Upper lobe of left lung (tissue), 6 donors: ENCODE results near the gene LETMD1. TPM values are rescaled to one million over a fixed set of nuclear protein-coding genes. Genes with fewer than 3 reads are reported as not detected.
"Not testable (repeated sequence)": the region's sequence is repeated elsewhere in the genome, so short reads cannot be mapped to it uniquely, and the experiment has no call there.

Source experiments
- ATAC-seq, 2 donors: fragments of 200-7000 bp; cut with Tn5 transposase; one replicate each; pipeline ENCODE4 v1.9.1; 2022; ENCODE audit warnings: mild to moderate bottlenecking in 2 of 2, moderate library complexity in 2 of 2; ENCODE audit not compliant: low FRiP score in 2 of 2
- DNase-seq, 2 donors: peaks; one replicate each; pipeline ENCODE4 v3.0.0-alpha.2; 2019 to 2020
- H3K27ac ChIP-seq, 4 donors: fragments of 200-600 bp; sonication (generic); one replicate each; pipeline ENCODE4 v1.5.1; 2016 to 2019
- H3K27me3 ChIP-seq, 4 donors: fragments of 200-600 bp; sonication (generic); one replicate each; pipeline ENCODE4 v1.5.1; 2017 to 2019
- H3K36me3 ChIP-seq, 4 donors: fragments of 200-600 bp; sonication (generic); one replicate each; pipeline ENCODE4 v1.5.1; 2016 to 2019
- H3K4me1 ChIP-seq, 4 donors: fragments of 200-600 bp; sonication (generic); one replicate each; pipeline ENCODE4 v1.5.1; 2018 to 2019
- H3K4me3 ChIP-seq, 4 donors: fragments of 200-600 bp; sonication (generic); one replicate each; pipeline ENCODE4 v1.5.1; 2017 to 2019; ENCODE audit warnings: mild to moderate bottlenecking in 2 of 4, moderate library complexity in 1 of 4
- H3K9me3 ChIP-seq, 4 donors: fragments of 200-600 bp; sonication (generic); one replicate each; pipeline ENCODE4 v1.5.1; 2018 to 2019
- CTCF ChIP-seq, 6 experiments: fragments of 450-650 bp in 4 of 6; fragments of 200-600 bp in 2 of 6; sonication (generic) in 2 of 6; IDR thresholded peaks; one replicate each; pipeline ENCODE4 v1.5.1; 2016 to 2019; ENCODE audit warnings: antibody characterized with exemption in 6 of 6
- EP300 ChIP-seq, 4 donors: sonication (generic); formaldehyde crosslinking; IDR thresholded peaks; one replicate each; pipeline ENCODE4 v1.5.1; 2017; ENCODE audit warnings: antibody characterized with exemption in 4 of 4, control low read depth in 2 of 4
- POLR2A ChIP-seq, 4 donors: fragments of 450-650 bp; IDR thresholded peaks; one replicate each; pipeline ENCODE4 v1.5.1; 2016 to 2017; ENCODE audit warnings: antibody characterized with exemption in 4 of 4, mild to moderate bottlenecking in 2 of 4
- POLR2AphosphoS5 ChIP-seq, 2 donors: sonication (generic); formaldehyde crosslinking; IDR thresholded peaks; one replicate each; pipeline ENCODE4 v1.5.1; 2017; ENCODE audit warnings: antibody characterized with exemption in 2 of 2
- WGBS, 2 donors: methylation state at CpG; one replicate each; pipeline ENCODE4 v1.1.5; 2017 to 2018; 5-methylcytosine and 5-hydroxymethylcytosine counted together
- total RNA-seq, 6 donors: library from RNA; depleted of rRNA in 4 of 6; stranded (reverse); fragments of >200 nt in 4 of 6; gene quantifications; one replicate each; pipeline versions ENCODE4 v1.1.0 to v1.2.1, GENCODE V29; 2016 to 2021
- donor health status: DM: no; HTN: no; CAD: no; lungs with moderate emphysema.
- donor health status: DM: no; HTN: yes; CAD: no; lungs with severe emphysema.

LETMD1 gene
- total RNA-seq, 6 donors from 2014 or later: 36.3 to 98.9 (median 58.1) TPM

- TF ChIP-seq CTCF (IDR thresholded peaks at IDR 0.05) (no peak), EP300 (IDR thresholded peaks at IDR 0.05) (no peak), POLR2A (IDR thresholded peaks at IDR 0.05) (no peak), POLR2AphosphoS5 (IDR thresholded peaks at IDR 0.05) (no peak)
- ATAC-seq (no peak), DNase-seq (no peak)
- Histone ChIP-seq H3K36me3 (peaks cover 8 to 37% (median 24%) of the 10 kb centered on the region in 4 donors), H3K4me3 (no peak overlapping the region), H3K4me1 (peaks cover 1 to 31% (median 11%) of the 10 kb centered on the region in 4 donors), H3K9me3 (no peaks in the 10 kb centered on the region), H3K27ac (peak overlapping the region in 1 of 4 donors; percentile 16), H3K27me3 (no peaks in the 10 kb centered on the region)
- 80 to 91% methylated on average over 10 of the region's 10 CpGs for WGBS, 2 donors
Measured at GRCh38 chr12:51076236-51076930, 28.3 kb downstream of the LETMD1 start.

GRCh38 chr12:51077930-51078329 is 29.8 kb downstream of the LETMD1 start:
- H3K36me3 ChIP-seq: peaks cover 6 to 24% (median 14%) of the 10 kb centered on the region in 4 donors
- TF ChIP-seq CTCF (IDR thresholded peaks at IDR 0.05): no peak
- TF ChIP-seq EP300 (IDR thresholded peaks at IDR 0.05): no peak
- TF ChIP-seq POLR2A (IDR thresholded peaks at IDR 0.05): no peak
- no peak for TF ChIP-seq POLR2AphosphoS5 (IDR thresholded peaks at IDR 0.05)
- no peak overlapping the region for H3K27ac ChIP-seq
- ATAC-seq (peak in 1 of 2 donors; percentile 57), DNase-seq (no peak)
- H3K9me3 ChIP-seq: no peaks in the 10 kb centered on the region
- peaks cover 12 to 46% (median 20%) of the 10 kb centered on the region in 4 donors for H3K4me1 ChIP-seq
- WGBS, 2 donors: 60 to 70% methylated on average over 5 of the region's 5 CpGs
- no peaks in the 10 kb centered on the region for H3K27me3 ChIP-seq
- no peak overlapping the region for H3K4me3 ChIP-seq

GRCh38 chr12:51078346-51078745 is 30.2 kb downstream of the LETMD1 start:
- Histone ChIP-seq H3K36me3 (peaks cover 1 to 20% (median 9%) of the 10 kb centered on the region in 4 donors), H3K4me1 (peaks cover 12 to 46% (median 20%) of the 10 kb centered on the region in 4 donors)
- H3K27me3 ChIP-seq, H3K9me3 ChIP-seq, ATAC-seq, H3K27ac ChIP-seq, H3K4me3 ChIP-seq, DNase-seq: not testable (repeated sequence)
- WGBS, 2 donors: 67 to 79% methylated on average over 5 of the region's 5 CpGs

GRCh38 chr12:51078866-51079265 is 30.7 kb downstream of the LETMD1 start:
- H3K4me3 ChIP-seq, H3K27ac ChIP-seq, H3K27me3 ChIP-seq, H3K9me3 ChIP-seq, ATAC-seq, DNase-seq: not testable (repeated sequence)
- H3K4me1 ChIP-seq: peaks cover 12 to 49% (median 22%) of the 10 kb centered on the region in 4 donors
- peaks cover 0 to 15% (median 4%) of the 10 kb centered on the region in 4 donors for H3K36me3 ChIP-seq
- WGBS, 2 donors: 85 to 93% methylated on average over 6 of the region's 6 CpGs

GRCh38 chr12:51080136-51080535 is 32.0 kb downstream of the LETMD1 start:
- H3K27me3 ChIP-seq: no peaks in the 10 kb centered on the region
- DNase-seq (no peak), ATAC-seq (no peak)
- TF ChIP-seq POLR2A (IDR thresholded peaks at IDR 0.05) (no peak), EP300 (IDR thresholded peaks at IDR 0.05) (no peak), CTCF (IDR thresholded peaks at IDR 0.05) (no peak), POLR2AphosphoS5 (IDR thresholded peaks at IDR 0.05) (no peak)
- peaks cover 12 to 50% (median 22%) of the 10 kb centered on the region in 4 donors for H3K4me1 ChIP-seq
- H3K36me3 ChIP-seq: peaks cover 0 to 9% (median 0%) of the 10 kb centered on the region in 4 donors
- no peaks in the 10 kb centered on the region for H3K9me3 ChIP-seq
- H3K27ac ChIP-seq: no peak overlapping the region
- 78 to 84% methylated on average over 4 of the region's 4 CpGs for whole genome bisulfite sequencing, 2 donors
- H3K4me3 ChIP-seq: no peak overlapping the region

GRCh38 chr12:51081421-51081820 is 33.3 kb downstream of the LETMD1 start:
- H3K4me3 ChIP-seq: no peak overlapping the region
- 52 to 74% methylated on average over 1 of the region's 1 CpG for WGBS, 2 donors

More at GRCh38 chr12:51081421-51081820, 33.3 kb downstream of the LETMD1 start:
- DNase-seq (no peak), ATAC-seq (no peak)
- Histone ChIP-seq H3K36me3 (no peaks in the 10 kb centered on the region), H3K9me3 (no peaks in the 10 kb centered on the region), H3K27me3 (no peaks in the 10 kb centered on the region), H3K27ac (peak overlapping the region in 1 of 4 donors; percentile 42), H3K4me1 (peaks cover 18 to 39% (median 20%) of the 10 kb centered on the region in 4 donors)
- TF ChIP-seq POLR2AphosphoS5 (IDR thresholded peaks at IDR 0.05) (no peak), POLR2A (IDR thresholded peaks at IDR 0.05) (no peak), EP300 (IDR thresholded peaks at IDR 0.05) (no peak), CTCF (IDR thresholded peaks at IDR 0.05) (no peak)
